KMS-11 (cell line): ENCODE data around the gene ISM2.
"Not testable (repeated sequence)": the region's sequence is repeated elsewhere in the genome, so short reads cannot be mapped to it uniquely, and the experiment has no call there.

Source experiments
- H2AFZ ChIP-seq: fragments of 200-600 bp; sonication (generic); 2 replicates; pipeline ENCODE4 v1.6.1; 2016; ENCODE audit warnings: antibody characterized with exemption, mixed run types, low read depth
- H3K27ac ChIP-seq: fragments of 200-600 bp; sonication (generic); 2 replicates; pipeline ENCODE4 v1.6.1; 2016; ENCODE audit warnings: mild to moderate bottlenecking, mixed run types
- H3K27me3 ChIP-seq: fragments of 200-600 bp; sonication (generic); 2 replicates; pipeline ENCODE4 v1.6.1; 2017; ENCODE audit warnings: mild to moderate bottlenecking, low read depth, mixed run types, moderate library complexity; ENCODE audit not compliant: insufficient read depth
- H3K36me3 ChIP-seq: fragments of 200-600 bp; sonication (generic); 2 replicates; pipeline ENCODE4 v1.6.1; 2017; ENCODE audit warnings: mild to moderate bottlenecking, mixed run types; ENCODE audit not compliant: insufficient read depth
- H3K4me1 ChIP-seq: fragments of 200-600 bp; sonication (generic); 2 replicates; pipeline ENCODE4 v1.6.1; 2016; ENCODE audit warnings: mild to moderate bottlenecking, low read depth, mixed run types; ENCODE audit not compliant: poor library complexity, severe bottlenecking
- H3K4me2 ChIP-seq: fragments of 200-600 bp; sonication (generic); 2 replicates; pipeline ENCODE4 v1.7.0; 2016; ENCODE audit warnings: mild to moderate bottlenecking, mixed run types
- H3K4me3 ChIP-seq: fragments of 200-600 bp; sonication (generic); IDR thresholded peaks from 2 replicates; pipeline ENCODE4 v1.6.1; 2017; ENCODE audit warnings: low read depth, low read length, mixed read lengths; ENCODE audit not compliant: insufficient read depth
- H3K79me2 ChIP-seq: fragments of 200-600 bp; sonication (generic); 2 replicates; pipeline ENCODE4 v1.6.1; 2016; ENCODE audit warnings: low read depth, mixed run types; ENCODE audit not compliant: insufficient read depth
- H3K9ac ChIP-seq: fragments of 200-600 bp; sonication (generic); 2 replicates; pipeline ENCODE4 v1.6.1; 2016; ENCODE audit warnings: mild to moderate bottlenecking, mixed run types
- H4K20me1 ChIP-seq: fragments of 200-600 bp; sonication (generic); 2 replicates; pipeline ENCODE4 v1.6.1; 2016; ENCODE audit warnings: mild to moderate bottlenecking, mixed run types; ENCODE audit not compliant: insufficient read depth
- CTCF ChIP-seq: fragments of 200-600 bp; sonication (generic); conservative IDR thresholded peaks from 2 replicates; pipeline ENCODE4 v1.6.1; 2017; ENCODE audit warnings: low read depth, mild to moderate bottlenecking, antibody characterized with exemption, low read length, moderate library complexity, mixed read lengths

The ISM2 gene

GRCh38 chr14:77543637-77544334, 45.2 kb upstream of the ISM2 start:
- no peak for TF ChIP-seq CTCF

GRCh38 chr14:77543240-77543551, 44.6 kb upstream of the ISM2 start:
- no peak overlapping the region for H3K9ac ChIP-seq
- no peak overlapping the region for H3K4me2 ChIP-seq
- no peaks in the 10 kb centered on the region for H4K20me1 ChIP-seq
- no peaks in the 10 kb centered on the region for H3K79me2 ChIP-seq
- H3K4me3 ChIP-seq, result no peak overlapping the region
- H3K27me3 ChIP-seq, result no peaks in the 10 kb centered on the region
- H3K27ac ChIP-seq, result no peak overlapping the region
- H2AFZ ChIP-seq, result no peak overlapping the region
- H3K4me1 ChIP-seq, result no peaks in the 10 kb centered on the region
- no peaks in the 10 kb centered on the region for H3K36me3 ChIP-seq
- TF ChIP-seq CTCF, result no peak

More at GRCh38 chr14:77543637-77544334, 45.2 kb upstream of the ISM2 start:
- Histone ChIP-seq H3K27me3 (no peaks in the 10 kb centered on the region), H3K9ac (no peak overlapping the region), H3K27ac (no peak overlapping the region), H3K4me1 (no peaks in the 10 kb centered on the region), H2AFZ (no peak overlapping the region), H3K4me2 (no peak overlapping the region), H3K79me2 (no peaks in the 10 kb centered on the region), H3K4me3 (no peak overlapping the region), H4K20me1 (no peaks in the 10 kb centered on the region), H3K36me3 (no peaks in the 10 kb centered on the region)

- no peak overlapping the region for H3K4me3 ChIP-seq
- no peak overlapping the region for H3K27ac ChIP-seq
- TF ChIP-seq CTCF, result no peak
- H3K4me1 ChIP-seq, result no peaks in the 10 kb centered on the region
- no peak overlapping the region for H3K4me2 ChIP-seq
- no peaks in the 10 kb centered on the region for H4K20me1 ChIP-seq
- H2AFZ ChIP-seq, result no peak overlapping the region
- H3K79me2 ChIP-seq, result no peaks in the 10 kb centered on the region
- H3K27me3 ChIP-seq, result no peaks in the 10 kb centered on the region
- no peak overlapping the region for H3K9ac ChIP-seq
- no peaks in the 10 kb centered on the region for H3K36me3 ChIP-seq
Observed at GRCh38 chr14:77542421-77543239, 44.0 kb upstream of the ISM2 start.

GRCh38 chr14:77541905-77542304, 43.3 kb upstream of the ISM2 start:
- H3K4me2 ChIP-seq, result no peak overlapping the region
- no peaks in the 10 kb centered on the region for H3K27me3 ChIP-seq
- no peaks in the 10 kb centered on the region for H3K4me1 ChIP-seq
- no peak overlapping the region for H3K9ac ChIP-seq
- no peak overlapping the region for H3K27ac ChIP-seq
- H2AFZ ChIP-seq, result no peak overlapping the region
- H3K36me3 ChIP-seq, result no peaks in the 10 kb centered on the region
- H3K4me3 ChIP-seq, result no peak overlapping the region
- no peaks in the 10 kb centered on the region for H3K79me2 ChIP-seq
- TF ChIP-seq CTCF, result no peak
- no peaks in the 10 kb centered on the region for H4K20me1 ChIP-seq

GRCh38 chr14:77536951-77537350, 38.3 kb upstream of the ISM2 start:
- H3K4me1 ChIP-seq, H3K4me3 ChIP-seq, H3K27ac ChIP-seq, H3K9ac ChIP-seq, H4K20me1 ChIP-seq, H3K79me2 ChIP-seq, H3K4me2 ChIP-seq, H3K36me3 ChIP-seq, H3K27me3 ChIP-seq, H2AFZ ChIP-seq: not testable (repeated sequence)
